Neural crest cell (in vitro differentiated cells): ENCODE measurements around the gene CCDC80. TPM values are rescaled to one million over a fixed set of nuclear protein-coding genes. Genes with fewer than 3 reads are reported as not detected.

Source experiments
- DNase-seq: peaks from one replicate; pipeline ENCODE4 v3.0.0; 2021; ENCODE audit warnings: low read depth, mixed read lengths, low spot score
- H3K27ac Mint-ChIP-seq: one replicate; pipeline ENCODE4 v1.8.0; 2021; ENCODE audit warnings: mild to moderate bottlenecking, mixed read lengths; ENCODE audit not compliant: unreplicated experiment
- H3K27me3 Mint-ChIP-seq: 2 replicates; pipeline ENCODE4 v1.8.0; 2021; ENCODE audit warnings: low read depth, mild to moderate bottlenecking, mixed read lengths
- H3K36me3 Mint-ChIP-seq: 2 replicates; pipeline ENCODE4 v1.8.0; 2021; ENCODE audit warnings: low read depth, mild to moderate bottlenecking, mixed read lengths
- H3K4me1 Mint-ChIP-seq: 2 replicates; pipeline ENCODE4 v1.8.0; 2021; ENCODE audit warnings: mixed read lengths
- H3K4me3 Mint-ChIP-seq: one replicate; pipeline ENCODE4 v1.8.0; 2021; ENCODE audit warnings: mild to moderate bottlenecking, mixed read lengths
- H3K9me3 Mint-ChIP-seq: 2 replicates; pipeline ENCODE4 v1.8.0; 2021; ENCODE audit warnings: mixed read lengths
- CTCF ChIP-seq: fragments of 200-600 bp; sonication (generic); conservative IDR thresholded peaks from 2 replicates; pipeline ENCODE4 v1.5.0; 2021; ENCODE audit warnings: antibody characterized with exemption, mild to moderate bottlenecking
- total RNA-seq: library from RNA; stranded (reverse); gene quantifications from 2 replicates; pipeline ENCODE4 v1.2.1, GENCODE V29; 2021

CCDC80 gene
- total RNA-seq, 1 donor from 2014 or later, result 42.1 TPM

- no peak overlapping the region for H3K27ac Mint-ChIP-seq
- H3K36me3 Mint-ChIP-seq, result no peaks in the 10 kb centered on the region
- no peaks in the 10 kb centered on the region for H3K9me3 Mint-ChIP-seq
- no peak overlapping the region for H3K4me3 Mint-ChIP-seq
- DNase-seq, result no peak
- H3K4me1 Mint-ChIP-seq, result peaks cover 23% of the 10 kb centered on the region
- TF ChIP-seq CTCF, result no peak
- H3K27me3 Mint-ChIP-seq, result no peaks in the 10 kb centered on the region
Observed at GRCh38 chr3:112627419-112627818, 13.5 kb downstream of the CCDC80 start.

- peaks cover 11% of the 10 kb centered on the region for H3K4me1 Mint-ChIP-seq
- H3K27me3 Mint-ChIP-seq, result no peaks in the 10 kb centered on the region
- no peak for DNase-seq
- no peak overlapping the region for H3K27ac Mint-ChIP-seq
- no peak overlapping the region for H3K4me3 Mint-ChIP-seq
- peaks cover 10% of the 10 kb centered on the region for H3K36me3 Mint-ChIP-seq
- TF ChIP-seq CTCF, result no peak
- H3K9me3 Mint-ChIP-seq, result peaks cover 2% of the 10 kb centered on the region
Observed at GRCh38 chr3:112623717-112624116, 17.2 kb downstream of the CCDC80 start.

GRCh38 chr3:112623213-112623612, 17.7 kb downstream of the CCDC80 start:
- H3K36me3 Mint-ChIP-seq, result peaks cover 10% of the 10 kb centered on the region
- H3K27me3 Mint-ChIP-seq, result no peaks in the 10 kb centered on the region
- no peak overlapping the region for H3K27ac Mint-ChIP-seq
- no peak for DNase-seq
- no peak overlapping the region for H3K4me3 Mint-ChIP-seq
- H3K9me3 Mint-ChIP-seq, result peaks cover 2% of the 10 kb centered on the region
- peaks cover 7% of the 10 kb centered on the region for H3K4me1 Mint-ChIP-seq
- TF ChIP-seq CTCF, result no peak

GRCh38 chr3:112619295-112619694, 21.6 kb downstream of the CCDC80 start:
- no peak for TF ChIP-seq CTCF
- peaks cover 24% of the 10 kb centered on the region for H3K36me3 Mint-ChIP-seq
- H3K4me1 Mint-ChIP-seq, result peaks cover 24% of the 10 kb centered on the region
- H3K27me3 Mint-ChIP-seq, result no peaks in the 10 kb centered on the region
- peaks cover 4% of the 10 kb centered on the region for H3K9me3 Mint-ChIP-seq
- H3K27ac Mint-ChIP-seq, result no peak overlapping the region
- DNase-seq, result no peak
- no peak overlapping the region for H3K4me3 Mint-ChIP-seq

GRCh38 chr3:112617285-112617684, 23.7 kb downstream of the CCDC80 start:
- no peak overlapping the region for H3K27ac Mint-ChIP-seq

More at GRCh38 chr3:112617285-112617684, 23.7 kb downstream of the CCDC80 start:
- no peak for TF ChIP-seq CTCF
- Mint-ChIP-seq H3K4me1 (peaks cover 25% of the 10 kb centered on the region), H3K4me3 (no peak overlapping the region), H3K36me3 (peaks cover 24% of the 10 kb centered on the region), H3K9me3 (peaks cover 4% of the 10 kb centered on the region), H3K27me3 (no peaks in the 10 kb centered on the region)
- no peak for DNase-seq
